Right lobe of liver (tissue), 6 donors: ENCODE data around the gene PCSK7. TPM values are rescaled to one million over a fixed set of nuclear protein-coding genes. Genes with fewer than 3 reads are reported as not detected.

ENCODE experiments used
- ATAC-seq, 4 donors: fragments of 200-7000 bp; cut with Tn5 transposase; one replicate each; pipeline ENCODE4 v1.9.1; 2020; ENCODE audit warnings: mild to moderate bottlenecking in 4 of 4, moderate library complexity in 4 of 4
- DNase-seq, 3 donors: peaks; one replicate each; pipeline ENCODE4 v3.0.0-alpha.2; 2020
- H3K27ac ChIP-seq, 3 donors: fragments of 200-600 bp; one replicate each; pipeline ENCODE4 v1.8.0; 2022
- H3K27me3 ChIP-seq, 2 donors: fragments of 200-600 bp; one replicate each; pipeline ENCODE4 v1.8.0; 2022
- H3K36me3 ChIP-seq, 4 donors: fragments of 200-600 bp; sonication (generic) in 1 of 4; one replicate each; pipeline versions ENCODE4 v1.5.1 to v1.8.0; 2017 to 2022; ENCODE audit warnings: control low read depth in 1 of 4
- H3K4me1 ChIP-seq, 4 donors: fragments of 200-600 bp; sonication (generic) in 1 of 4; one replicate each; pipeline versions ENCODE4 v1.5.1 to v1.8.0; 2017 to 2022; ENCODE audit warnings: control low read depth in 1 of 4
- H3K4me3 ChIP-seq, 3 donors: fragments of 200-600 bp; one replicate each; pipeline ENCODE4 v1.8.0; 2022
- H3K9me3 ChIP-seq, 4 donors: fragments of 200-600 bp; sonication (generic) in 1 of 4; one replicate each; pipeline versions ENCODE4 v1.5.1 to v1.8.0; 2017 to 2022; ENCODE audit warnings: control low read depth in 1 of 4
- CTCF ChIP-seq, 4 donors: fragments of 200-600 bp in 3 of 4; fragments of 450-650 bp in 1 of 4; IDR thresholded peaks; one replicate each; pipeline versions ENCODE4 v1.5.1 to v1.8.0; 2016 to 2022; ENCODE audit warnings: antibody characterized with exemption in 4 of 4, mild to moderate bottlenecking in 2 of 4
- POLR2A ChIP-seq: fragments of 450-650 bp; IDR thresholded peaks from one replicate; pipeline ENCODE4 v1.6.1; 2017; ENCODE audit warnings: antibody characterized with exemption, mild to moderate bottlenecking
- WGBS: methylation state at CpG from one replicate; pipeline ENCODE4 v1.1.6; 2018; ENCODE audit warnings: low coverage, low lambda C conversion rate; ENCODE audit not compliant: insufficient coverage; ENCODE audit errors: missing lambda C conversion rate; 5-methylcytosine and 5-hydroxymethylcytosine counted together
- intact Hi-C, 2 donors: fragments of 100-400 bp; cut with DNase I; formaldehyde crosslinking; loops; one replicate each; pipeline versions ENCODE4 v1.11.2 to v1.14.1; 2022
- total RNA-seq, 6 experiments: library from RNA; depleted of rRNA in 2 of 6; stranded (reverse); fragments of >200 nt in 2 of 6; fragmentation: NEBNext Ultra II Directional in 3 of 6; extraction: Animal tissue kit (Norgen Biotek cat#: 25700) in 3 of 6; gene quantifications; one replicate each; pipeline versions ENCODE4 v1.1.0 to v1.2.4, GENCODE V29; 2016 to 2023
- donor health status: DM: no; HTN: yes; CAD: no.
- donor health status: DM: no; HTN: no; CAD: no.
- donor health status: DM: no; HTN: no; CAD: no.
- donor health status: DM: no; HTN: yes; CAD: no.
- donor health status: DM: no; HTN: yes; CAD: no.

Gene PCSK7
- total RNA-seq, 6 experiments from 2014 or later = 19.3 to 28.5 (median 25.8) TPM

GRCh38 chr11:117202386-117203068, 29.3 kb downstream of the PCSK7 start:
- Histone ChIP-seq H3K27ac (peak overlapping the region in 1 of 3 donors; percentile 29), H3K36me3 (peaks cover 0 to 9% (median 1%) of the 10 kb centered on the region in 4 donors), H3K4me3 (peak overlapping the region in 2 of 3 donors; percentile 22 to 40), H3K4me1 (no peaks in the 10 kb centered on the region), H3K9me3 (no peaks in the 10 kb centered on the region), H3K27me3 (no peaks in the 10 kb centered on the region)
- TF ChIP-seq CTCF (IDR thresholded peaks at IDR 0.05) (no peak), POLR2A (no peak)
- intact Hi-C loops = no loop called here
- 72% methylated on average over 2 of the region's 7 CpGs for WGBS
- DNase-seq (peak in 1 of 3 donors; percentile 35), ATAC-seq (no peak)

- Histone ChIP-seq H3K4me3 (peak overlapping the region; percentile 22 to 40 (median 31)), H3K9me3 (no peaks in the 10 kb centered on the region), H3K27me3 (no peaks in the 10 kb centered on the region), H3K36me3 (peaks cover 0 to 9% (median 1%) of the 10 kb centered on the region in 4 donors), H3K27ac (peak overlapping the region in 2 of 3 donors; percentile 6 to 29), H3K4me1 (no peaks in the 10 kb centered on the region)
- WGBS = no CpG with 5 or more reads among the region's 14 CpGs
- intact Hi-C loops = no loop called here
- DNase-seq (peak in 2 of 3 donors; percentile 44 to 51), ATAC-seq (no peak)
- TF ChIP-seq CTCF (IDR thresholded peaks at IDR 0.05) (no peak), POLR2A (no peak)
These were observed 30.1 kb downstream of the PCSK7 start for GRCh38 chr11:117201658-117202305.

GRCh38 chr11:117200813-117201657, 30.8 kb downstream of the PCSK7 start:
- peak overlapping the region; percentile 22 to 40 (median 31) for H3K4me3 ChIP-seq
- 65% methylated on average over 7 of the region's 12 CpGs for WGBS
- ATAC-seq = no peak

GRCh38 chr11:117199916-117200812, 31.7 kb downstream of the PCSK7 start:
- no peaks in the 10 kb centered on the region for H3K4me1 ChIP-seq
- peak overlapping the region; percentile 56 to 69 (median 59) for H3K27ac ChIP-seq
- peaks cover 0 to 18% (median 2%) of the 10 kb centered on the region in 4 donors for H3K36me3 ChIP-seq
- H3K9me3 ChIP-seq = no peaks in the 10 kb centered on the region
- ATAC-seq = no peak
- intact Hi-C loops = no loop called here
- peak overlapping the region; percentile 22 to 40 (median 31) for H3K4me3 ChIP-seq
- 56% methylated on average over 8 of the region's 13 CpGs for WGBS
- H3K27me3 ChIP-seq = no peaks in the 10 kb centered on the region
- no peak for TF ChIP-seq CTCF (IDR thresholded peaks at IDR 0.05)
- no peak for TF ChIP-seq POLR2A
- DNase-seq = peak in 1 of 3 donors; percentile 47

More at GRCh38 chr11:117200813-117201657, 30.8 kb downstream of the PCSK7 start:
- intact Hi-C loops = no loop called here
- H3K27me3 ChIP-seq = no peaks in the 10 kb centered on the region
- H3K4me1 ChIP-seq = no peaks in the 10 kb centered on the region
- peaks cover 0 to 10% (median 1%) of the 10 kb centered on the region in 4 donors for H3K36me3 ChIP-seq
- DNase-seq = peak in 1 of 3 donors; percentile 30
- no peak for TF ChIP-seq POLR2A
- peak overlapping the region in 2 of 3 donors; percentile 6 to 56 for H3K27ac ChIP-seq
- no peaks in the 10 kb centered on the region for H3K9me3 ChIP-seq
